ENCODE measurements around the gene RAPGEF6. TPM values are rescaled to one million over a fixed set of nuclear protein-coding genes. Genes with fewer than 3 reads are reported as not detected.
A peak's percentile ranks its signal among the peaks of the same experiment; 100 is the strongest.

RAPGEF6 gene
- total and polyA plus RNA-seq, 5 experiments from 2014 or later, result 30.7 to 131 (median 39.9) TPM

- Mint-ChIP-seq H3K27ac (peak overlapping the region in 6 of 10 donors; percentile 6 to 72 (median 36)), H3K4me1 (peaks cover 12 to 48% (median 42%) of the 10 kb centered on the region in 4 donors), H3K36me3 (peaks cover 6 to 84% (median 34%) of the 10 kb centered on the region in 3 donors), H3K9me3 (no peaks in the 10 kb centered on the region), H3K4me3 (no peak overlapping the region), H3K27me3 (no peaks in the 10 kb centered on the region)
- DNase-seq (no peak), ATAC-seq (no peak)
- POLR2A ChIA-PET, result no interaction called here
Observed at GRCh38 chr5:131466171-131466766, 168.8 kb downstream of the RAPGEF6 start.

- DNase-seq, result no peak
- Mint-ChIP-seq H3K4me3 (peak overlapping the region in 3 of 10 donors; percentile 8 to 29 (median 24)), H3K4me1 (peaks cover 15 to 56% (median 46%) of the 10 kb centered on the region in 4 donors), H3K27me3 (no peaks in the 10 kb centered on the region), H3K27ac (peak overlapping the region in 6 of 10 donors; percentile 20 to 73 (median 62)), H3K36me3 (peaks cover 15 to 88% (median 50%) of the 10 kb centered on the region in 3 donors), H3K9me3 (no peaks in the 10 kb centered on the region)
- POLR2A ChIA-PET, result interaction anchor here (0.6 to 0.7 kb wide), 2 partner anchors 9 to 12 kb away, joined by 3 to 4 read pairs; no protein-coding TSS in a partner anchor
- ATAC-seq, result no peak
Observed at GRCh38 chr5:131463656-131464055, 171.4 kb downstream of the RAPGEF6 start.

- H3K4me3 Mint-ChIP-seq, result peak overlapping the region in 7 of 10 donors; percentile 22 to 63 (median 32)
- H3K27ac Mint-ChIP-seq, result peak overlapping the region in 9 of 10 donors; percentile 29 to 90 (median 51)
- H3K27me3 Mint-ChIP-seq, result no peaks in the 10 kb centered on the region
- H3K36me3 Mint-ChIP-seq, result peaks cover 12 to 88% (median 53%) of the 10 kb centered on the region in 3 donors
- DNase-seq (peak in 2 of 10 donors; percentile 22 to 30), ATAC-seq (peak; percentile 51 to 61)
- H3K9me3 Mint-ChIP-seq, result no peaks in the 10 kb centered on the region
- POLR2A ChIA-PET, result no interaction called here
- peaks cover 13 to 59% (median 48%) of the 10 kb centered on the region in 4 donors for H3K4me1 Mint-ChIP-seq
Observed at GRCh38 chr5:131462454-131462853, 172.6 kb downstream of the RAPGEF6 start.

GRCh38 chr5:131461742-131462141 is 173.3 kb downstream of the RAPGEF6 start:
- Mint-ChIP-seq H3K27ac (peak overlapping the region in 3 of 10 donors; percentile 8 to 59 (median 34)), H3K9me3 (no peaks in the 10 kb centered on the region), H3K4me1 (peaks cover 13 to 55% (median 48%) of the 10 kb centered on the region in 4 donors), H3K36me3 (peaks cover 12 to 89% (median 48%) of the 10 kb centered on the region in 3 donors), H3K27me3 (no peaks in the 10 kb centered on the region), H3K4me3 (no peak overlapping the region)
- no peak for DNase-seq
- POLR2A ChIA-PET, result no interaction called here
- ATAC-seq, result no peak

- DNase-seq (no peak), ATAC-seq (peak in 1 of 2 donors; percentile 21)
- POLR2A ChIA-PET, result no interaction called here
- Mint-ChIP-seq H3K9me3 (no peaks in the 10 kb centered on the region), H3K36me3 (peaks cover 12 to 87% (median 50%) of the 10 kb centered on the region in 3 donors), H3K27me3 (no peaks in the 10 kb centered on the region), H3K4me1 (peaks cover 11 to 53% (median 46%) of the 10 kb centered on the region in 4 donors), H3K4me3 (peak overlapping the region in 6 of 10 donors; percentile 1 to 71 (median 40)), H3K27ac (peak overlapping the region; percentile 34 to 91 (median 76))
Observed at GRCh38 chr5:131460867-131461572, 174.0 kb downstream of the RAPGEF6 start.

- POLR2A ChIA-PET, result no interaction called here
- H3K36me3 Mint-ChIP-seq, result peaks cover 12 to 88% (median 58%) of the 10 kb centered on the region in 3 donors
- H3K4me1 Mint-ChIP-seq, result peaks cover 11 to 52% (median 44%) of the 10 kb centered on the region in 4 donors
- no peaks in the 10 kb centered on the region for H3K9me3 Mint-ChIP-seq
- peak overlapping the region; percentile 0 to 83 (median 40) for H3K27ac Mint-ChIP-seq
- no peaks in the 10 kb centered on the region for H3K27me3 Mint-ChIP-seq
- peak overlapping the region in 1 of 10 donors; percentile 21 for H3K4me3 Mint-ChIP-seq
- ATAC-seq, result no peak
- DNase-seq, result no peak
Observed at GRCh38 chr5:131460133-131460532, 174.9 kb downstream of the RAPGEF6 start.

- POLR2A ChIA-PET, result no interaction called here
- H3K27ac Mint-ChIP-seq, result peak overlapping the region in 4 of 10 donors; percentile 25 to 58 (median 40)
- H3K4me3 Mint-ChIP-seq, result no peak overlapping the region
- H3K36me3 Mint-ChIP-seq, result peaks cover 21 to 90% (median 67%) of the 10 kb centered on the region in 3 donors
- H3K27me3 Mint-ChIP-seq, result no peaks in the 10 kb centered on the region
- ATAC-seq (no peak), DNase-seq (no peak)
- H3K9me3 Mint-ChIP-seq, result no peaks in the 10 kb centered on the region
- H3K4me1 Mint-ChIP-seq, result peaks cover 17 to 58% (median 47%) of the 10 kb centered on the region in 4 donors
Observed at GRCh38 chr5:131459216-131459615, 175.8 kb downstream of the RAPGEF6 start.

- H3K4me1 Mint-ChIP-seq, result peaks cover 22 to 50% (median 38%) of the 10 kb centered on the region in 4 donors
- peak overlapping the region in 6 of 10 donors; percentile 13 to 49 (median 25) for H3K27ac Mint-ChIP-seq
Observed at GRCh38 chr5:131457193-131457592, 177.8 kb downstream of the RAPGEF6 start.

DNA sequence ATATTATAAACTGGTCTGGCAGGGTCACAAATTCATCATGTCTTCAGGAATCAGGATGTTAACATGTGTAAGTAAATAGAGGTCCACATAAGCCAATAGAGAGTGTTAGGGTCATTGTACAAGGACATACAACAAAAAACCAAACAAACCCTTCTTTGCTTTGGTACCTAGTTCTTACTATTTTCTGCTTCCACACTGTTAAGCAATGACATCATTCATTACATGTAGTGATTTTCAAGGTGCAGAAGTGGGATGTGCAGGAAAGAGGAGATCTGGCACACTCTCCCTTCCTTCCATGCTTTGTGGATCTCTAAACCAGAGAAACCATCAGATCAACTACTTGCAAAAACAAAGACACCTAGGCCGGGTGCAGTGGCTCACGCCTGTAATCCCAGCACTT is 184.1 kb downstream of the RAPGEF6 start:
- Mint-ChIP-seq H3K27ac (peak overlapping the region in 8 of 10 donors; percentile 4 to 67 (median 53)), H3K27me3 (no peaks in the 10 kb centered on the region), H3K9me3 (no peaks in the 10 kb centered on the region), H3K4me1 (peaks cover 13 to 33% (median 23%) of the 10 kb centered on the region in 4 donors), H3K4me3 (no peak overlapping the region), H3K36me3 (peaks cover 21 to 86% (median 46%) of the 10 kb centered on the region in 3 donors)
- no peak for ATAC-seq
- POLR2A ChIA-PET, result interaction anchor here (0.6 kb wide), 1 partner anchor 13 kb away, joined by 4 read pairs; no protein-coding TSS in a partner anchor
- no peak for DNase-seq

More at GRCh38 chr5:131457193-131457592, 177.8 kb downstream of the RAPGEF6 start:
- DNase-seq (no peak), ATAC-seq (no peak)
- Mint-ChIP-seq H3K27me3 (no peaks in the 10 kb centered on the region), H3K4me3 (no peak overlapping the region), H3K9me3 (no peaks in the 10 kb centered on the region), H3K36me3 (peaks cover 28 to 92% (median 65%) of the 10 kb centered on the region in 3 donors)
- POLR2A ChIA-PET, result no interaction called here

GRCh38 chr5:131441184-131441583 is 193.8 kb downstream of the RAPGEF6 start:
- POLR2A ChIA-PET, result no interaction called here
- peak overlapping the region in 8 of 10 donors; percentile 22 to 88 (median 72) for H3K27ac Mint-ChIP-seq
- H3K27me3 Mint-ChIP-seq, result no peaks in the 10 kb centered on the region
- ATAC-seq (no peak), DNase-seq (no peak)
- H3K36me3 Mint-ChIP-seq, result peaks cover 13 to 97% (median 33%) of the 10 kb centered on the region in 3 donors
- no peaks in the 10 kb centered on the region for H3K9me3 Mint-ChIP-seq
- peaks cover 0 to 23% (median 15%) of the 10 kb centered on the region in 4 donors for H3K4me1 Mint-ChIP-seq
- no peak overlapping the region for H3K4me3 Mint-ChIP-seq

DNA sequence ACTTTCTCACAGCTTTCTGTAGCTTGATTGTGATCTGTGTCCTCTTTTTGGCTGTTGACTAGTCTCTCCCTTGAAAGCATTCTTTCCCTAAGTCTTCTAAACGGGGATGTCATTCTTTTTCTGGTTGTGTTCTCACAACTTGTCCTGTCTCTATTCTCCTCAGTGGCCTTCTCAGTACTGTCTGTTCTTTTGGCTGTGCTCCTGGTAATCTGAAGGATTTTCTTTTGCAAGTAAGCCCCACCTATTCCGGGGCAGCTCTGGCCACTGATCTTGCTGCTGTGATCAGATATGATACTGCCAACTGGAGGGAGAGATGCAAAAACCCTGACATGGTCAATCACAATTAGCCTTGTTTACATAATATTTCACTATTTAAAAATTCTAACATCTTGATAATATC is 198.9 kb downstream of the RAPGEF6 start:
- POLR2A ChIA-PET, result no interaction called here
- Mint-ChIP-seq H3K27me3 (no peaks in the 10 kb centered on the region), H3K27ac (peak overlapping the region; percentile 20 to 68 (median 56)), H3K9me3 (no peaks in the 10 kb centered on the region), H3K36me3 (peaks cover 12 to 95% (median 38%) of the 10 kb centered on the region in 3 donors), H3K4me3 (peak overlapping the region in 1 of 10 donors; percentile 48), H3K4me1 (peaks cover 0 to 15% (median 13%) of the 10 kb centered on the region in 4 donors)
- no peak for DNase-seq
- ATAC-seq, result no peak

DNA sequence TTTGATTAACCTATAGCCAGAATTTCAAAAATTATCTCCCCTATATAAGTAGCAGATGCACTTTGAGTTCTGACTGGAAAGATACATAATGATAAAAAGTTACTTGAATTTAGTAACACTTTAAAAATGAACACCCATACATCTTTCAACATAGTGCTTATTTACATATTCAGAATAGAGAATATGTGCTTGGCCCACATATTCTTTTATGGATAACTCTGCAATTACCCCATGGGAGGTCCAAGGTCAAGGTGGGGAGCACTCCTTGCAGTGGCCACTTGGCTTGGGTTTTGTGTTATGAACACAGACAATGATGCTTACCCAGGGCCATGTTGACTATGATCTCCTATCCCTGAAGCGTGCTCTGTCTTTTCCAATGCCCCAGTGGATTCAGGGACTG is 201.9 kb downstream of the RAPGEF6 start:
- DNase-seq (no peak), ATAC-seq (no peak)
- Mint-ChIP-seq H3K27me3 (no peaks in the 10 kb centered on the region), H3K4me1 (peaks cover 4 to 15% (median 10%) of the 10 kb centered on the region in 4 donors), H3K9me3 (no peaks in the 10 kb centered on the region), H3K4me3 (no peak overlapping the region), H3K27ac (peak overlapping the region in 9 of 10 donors; percentile 4 to 84 (median 70)), H3K36me3 (peaks cover 12 to 97% (median 42%) of the 10 kb centered on the region in 3 donors)
- POLR2A ChIA-PET, result no interaction called here

All from naive thymus-derived CD8-positive, alpha-beta T cell (primary cell).